GM18907 (cell line): ENCODE measurements around the gene CARM1.
"Not testable (repeated sequence)": the region's sequence is repeated elsewhere in the genome, so short reads cannot be mapped to it uniquely, and the experiment has no call there.

Experiments
- ATAC-seq: cut with Tn5 transposase; IDR thresholded peaks from one replicate; pipeline ENCODE4 v1.9.1; 2021; ENCODE audit warnings: mild to moderate bottlenecking, moderate library complexity; ENCODE audit not compliant: unreplicated experiment

Gene CARM1

GRCh38 chr19:10846500-10847202 lies 24.7 kb upstream of the CARM1 start:
- no peak for ATAC-seq

GRCh38 chr19:10848230-10848856 lies 23.0 kb upstream of the CARM1 start, which contains the start of gene C19orf38:
C19orf38 (plus strand) TSS chr19:10848415; CDS start chr19:10848509, 94 bp downstream.
- no peak for ATAC-seq

GRCh38 chr19:10850631-10851030 lies 20.7 kb upstream of the CARM1 start:
- ATAC-seq = no peak

GRCh38 chr19:10852098-10852800 lies 19.1 kb upstream of the CARM1 start:
- ATAC-seq = no peak

- no peak for ATAC-seq
These were observed 18.4 kb upstream of the CARM1 start for GRCh38 chr19:10852941-10853340.

GRCh38 chr19:10854350-10855089 lies 16.8 kb upstream of the CARM1 start:
- ATAC-seq = no peak

- ATAC-seq = no peak
These were observed 15.4 kb upstream of the CARM1 start for GRCh38 chr19:10855879-10856522.

GRCh38 chr19:10856899-10857298 lies 14.5 kb upstream of the CARM1 start:
- ATAC-seq = not testable (repeated sequence)

GRCh38 chr19:10858204-10858828 lies 13.0 kb upstream of the CARM1 start:
- ATAC-seq = no peak

- ATAC-seq = no peak
These were observed 10.2 kb upstream of the CARM1 start for GRCh38 chr19:10861103-10861651.

GRCh38 chr19:10862561-10863106 lies 8.7 kb upstream of the CARM1 start:
- no peak for ATAC-seq

- no peak for ATAC-seq
These were observed 8.1 kb upstream of the CARM1 start for GRCh38 chr19:10863107-10863717.

GRCh38 chr19:10864538-10864899 lies 6.8 kb upstream of the CARM1 start:
- ATAC-seq = peak; percentile 55

GRCh38 chr19:10866495-10866894 lies 4.9 kb upstream of the CARM1 start:
- no peak for ATAC-seq

- ATAC-seq = no peak
These were observed 2.3 kb upstream of the CARM1 start for GRCh38 chr19:10868872-10869547.

GRCh38 chr19:10869872-10870311 lies 1.5 kb upstream of the CARM1 start:
- not testable (repeated sequence) for ATAC-seq

GRCh38 chr19:10870501-10870954 lies 825 bp upstream of the CARM1 start:
- ATAC-seq = peak; percentile 1

- ATAC-seq = peak; percentile 11
These were observed 575 bp downstream of the CARM1 start for GRCh38 chr19:10871711-10872545.
